HG03378 (cell line): ENCODE measurements around the gene GALNT8.

Source experiments
- ATAC-seq: cut with Tn5 transposase; IDR thresholded peaks from one replicate; pipeline ENCODE4 v1.9.1; 2021; ENCODE audit warnings: mild to moderate bottlenecking, moderate library complexity; ENCODE audit not compliant: unreplicated experiment

The GALNT8 gene

GRCh38 chr12:4794491-4794890 lies 74.3 kb downstream of the GALNT8 start:
- ATAC-seq: no peak

GRCh38 chr12:4796216-4796615 lies 76.0 kb downstream of the GALNT8 start:
- no peak for ATAC-seq

- no peak for ATAC-seq
Observed at GRCh38 chr12:4796694-4797482, 76.7 kb downstream of the GALNT8 start.

- ATAC-seq: no peak
Observed at GRCh38 chr12:4800555-4800954, 80.4 kb downstream of the GALNT8 start.

GRCh38 chr12:4802841-4803240 lies 82.6 kb downstream of the GALNT8 start:
- ATAC-seq: no peak

GRCh38 chr12:4806439-4807115 lies 86.4 kb downstream of the GALNT8 start:
- ATAC-seq: no peak

- ATAC-seq: no peak
Observed at GRCh38 chr12:4807116-4807783, 87.0 kb downstream of the GALNT8 start.

GRCh38 chr12:4807813-4808212 lies 87.6 kb downstream of the GALNT8 start:
- no peak for ATAC-seq

GRCh38 chr12:4809013-4809448 lies 88.8 kb downstream of the GALNT8 start:
- no peak for ATAC-seq

- no peak for ATAC-seq
Observed at GRCh38 chr12:4809449-4810218, 89.4 kb downstream of the GALNT8 start.

- ATAC-seq: no peak
Observed at GRCh38 chr12:4810219-4810671, 90.0 kb downstream of the GALNT8 start.

- ATAC-seq: no peak
Observed at GRCh38 chr12:4812624-4813327, 92.6 kb downstream of the GALNT8 start.

- no peak for ATAC-seq
Observed at GRCh38 chr12:4813741-4814140, 93.5 kb downstream of the GALNT8 start.

- ATAC-seq: no peak
Observed at GRCh38 chr12:4814485-4814884, 94.3 kb downstream of the GALNT8 start.

- ATAC-seq: no peak
Observed at GRCh38 chr12:4816744-4817525, 96.7 kb downstream of the GALNT8 start.

- ATAC-seq: no peak
Observed at GRCh38 chr12:4817880-4818279, 97.7 kb downstream of the GALNT8 start.

GRCh38 chr12:4819654-4820053 lies 99.5 kb downstream of the GALNT8 start:
- ATAC-seq: peak; percentile 53

GRCh38 chr12:4820971-4821370 lies 100.8 kb downstream of the GALNT8 start:
- ATAC-seq: no peak
